Stimulated activated CD8-positive, alpha-beta memory T cell treated with anti-CD3 and anti-CD28 coated beads, Interleukin-4, amount 100 ng/mL, for 24 hours (primary cell): ENCODE results near the gene RNASE1.

Experiments
- DNase-seq: peaks from one replicate; pipeline ENCODE4 v3.0.0-alpha.2; 2020; ENCODE audit warnings: low read depth

Gene RNASE1

GRCh38 chr14:20807304-20808161 lies 4.9 kb upstream of the RNASE1 start:
- no peak for DNase-seq

- no peak for DNase-seq
These were observed 2.8 kb upstream of the RNASE1 start for GRCh38 chr14:20805485-20805884.

GRCh38 chr14:20803223-20803622 lies 579 bp upstream of the RNASE1 start:
- DNase-seq, result no peak

- DNase-seq, result no peak
These were observed 918 bp downstream of the RNASE1 start for GRCh38 chr14:20801726-20802125.

DNA sequence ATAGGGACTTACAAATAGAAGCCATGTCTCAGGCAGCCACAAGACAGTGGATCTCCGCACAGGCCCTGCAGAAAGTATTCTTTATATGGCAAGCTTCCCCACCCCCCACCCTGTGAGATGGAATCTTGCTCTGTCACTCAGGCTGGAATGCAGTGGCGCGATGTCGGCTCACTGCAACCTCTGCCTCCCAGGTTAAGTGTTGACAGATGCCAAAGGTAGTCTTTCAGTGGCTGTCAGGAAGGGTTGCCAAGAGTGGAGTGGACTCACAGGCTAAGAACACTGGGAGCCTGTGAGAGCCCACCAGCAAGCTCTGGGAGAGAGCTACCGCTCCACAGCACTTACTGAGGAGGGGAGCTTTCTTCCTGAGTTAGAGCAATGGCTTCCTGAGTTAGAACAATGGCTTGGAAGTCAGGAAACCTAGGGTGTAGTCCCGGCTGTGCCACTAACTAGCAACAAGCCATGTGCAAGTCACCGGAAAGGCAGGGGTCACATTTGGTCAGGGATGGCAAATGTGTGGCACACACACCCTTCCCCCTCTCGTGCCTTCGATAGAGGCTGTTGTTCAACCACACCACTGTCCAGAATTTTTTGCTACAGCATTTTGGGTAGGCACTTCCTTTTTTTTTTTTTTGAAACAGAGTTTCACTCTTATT lies 2.6 kb downstream of the RNASE1 start:
- no peak for DNase-seq

DNA sequence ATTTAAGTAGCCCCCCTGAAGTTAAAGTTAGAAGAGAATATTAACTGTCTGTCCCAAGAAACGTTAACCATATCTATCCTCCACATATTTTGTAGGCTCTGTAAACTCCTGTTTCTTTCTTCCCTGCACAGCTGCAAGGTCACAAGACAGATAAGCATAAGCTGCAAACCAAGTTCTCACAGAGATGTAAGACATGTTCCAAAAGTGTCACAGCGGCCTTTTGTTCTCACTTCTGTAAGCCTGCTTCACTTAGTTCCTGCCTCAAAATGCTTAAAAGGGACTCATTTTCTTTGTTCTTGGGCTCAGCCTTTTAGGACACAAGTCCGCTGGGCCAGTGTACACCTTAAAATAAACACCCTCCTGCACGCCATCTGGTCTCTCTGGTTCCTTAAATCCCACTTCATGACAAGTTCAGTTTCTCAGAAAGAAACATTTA lies 3.2 kb downstream of the RNASE1 start:
- DNase-seq, result no peak

DNA sequence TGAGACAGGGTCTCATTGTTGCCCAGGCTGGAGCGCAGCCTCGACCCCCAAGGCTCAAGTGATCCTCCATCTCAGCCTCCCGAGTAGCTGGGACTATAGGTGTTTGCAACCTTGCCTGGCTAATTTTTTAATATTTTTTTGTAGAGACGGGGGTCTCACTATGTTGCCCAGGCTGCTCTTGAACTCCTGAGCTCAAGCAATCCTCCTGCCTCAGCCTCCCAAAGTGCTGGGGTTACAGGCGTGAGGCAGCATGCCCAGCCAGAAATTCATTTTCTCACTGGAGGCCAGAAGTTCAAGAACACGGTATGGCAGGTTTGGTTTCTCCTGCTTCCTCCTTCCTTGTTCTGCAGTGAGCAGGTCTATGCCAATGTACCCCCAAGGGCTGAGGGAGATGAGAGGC lies 3.7 kb downstream of the RNASE1 start:
- no peak for DNase-seq

DNA sequence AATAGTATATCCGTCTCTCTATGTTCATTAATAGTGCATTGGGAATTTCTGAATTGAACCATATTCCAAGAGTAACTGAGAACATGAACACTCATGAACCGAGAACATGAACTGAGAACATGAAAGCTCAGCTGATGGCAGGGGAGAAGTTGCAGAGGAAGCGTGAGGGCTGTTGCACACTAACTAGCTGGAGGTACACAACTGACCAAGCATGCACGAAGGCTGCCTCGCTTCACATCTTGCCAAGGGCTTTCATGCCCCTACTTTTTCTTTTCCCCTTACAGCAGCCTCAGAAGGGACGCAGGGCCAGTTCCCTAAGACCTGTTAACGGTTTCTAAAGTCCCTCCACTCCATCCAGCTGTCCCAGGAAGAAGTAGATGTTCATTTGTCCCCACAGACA lies 4.3 kb downstream of the RNASE1 start:
- DNase-seq, result no peak

- no peak for DNase-seq
These were observed 5.5 kb downstream of the RNASE1 start for GRCh38 chr14:20797164-20797563.

- DNase-seq, result no peak
These were observed 7.8 kb downstream of the RNASE1 start for GRCh38 chr14:20794644-20795369.

GRCh38 chr14:20792556-20792955 lies 10.1 kb downstream of the RNASE1 start:
- no peak for DNase-seq

- DNase-seq, result no peak
These were observed 11.0 kb downstream of the RNASE1 start for GRCh38 chr14:20791597-20791996.

- no peak for DNase-seq
These were observed 11.5 kb downstream of the RNASE1 start for GRCh38 chr14:20791187-20791586.

DNA sequence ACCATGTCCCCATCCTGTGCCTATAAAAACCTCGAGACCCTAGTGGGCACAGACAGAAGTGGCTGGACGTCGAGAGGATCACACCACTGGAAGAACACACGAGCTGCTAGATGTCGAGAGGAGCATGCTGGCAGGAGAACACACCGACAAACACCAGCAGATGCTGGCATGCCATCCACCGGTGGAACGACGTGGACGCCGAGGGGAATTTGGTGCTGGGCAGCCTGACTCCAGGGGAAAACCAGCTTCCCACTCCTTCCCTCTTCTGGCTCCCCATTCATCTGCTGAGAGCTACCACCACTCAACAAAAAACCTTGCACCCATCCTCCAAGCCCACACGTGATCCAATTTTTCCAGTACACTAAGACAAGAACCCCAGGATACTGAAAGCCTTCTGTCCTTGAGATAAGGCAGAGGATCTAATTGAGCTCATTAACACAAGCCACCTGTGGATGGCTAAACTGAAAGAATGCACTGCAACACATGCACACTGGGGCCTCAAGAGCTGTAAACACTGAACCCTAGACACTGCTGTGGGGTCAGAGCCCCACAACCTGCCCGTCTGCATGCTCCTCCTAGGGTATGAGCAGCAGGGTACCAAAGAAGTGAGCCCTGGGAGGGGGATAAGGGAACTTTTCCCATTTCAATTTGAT lies 12.1 kb downstream of the RNASE1 start:
- no peak for DNase-seq

DNA sequence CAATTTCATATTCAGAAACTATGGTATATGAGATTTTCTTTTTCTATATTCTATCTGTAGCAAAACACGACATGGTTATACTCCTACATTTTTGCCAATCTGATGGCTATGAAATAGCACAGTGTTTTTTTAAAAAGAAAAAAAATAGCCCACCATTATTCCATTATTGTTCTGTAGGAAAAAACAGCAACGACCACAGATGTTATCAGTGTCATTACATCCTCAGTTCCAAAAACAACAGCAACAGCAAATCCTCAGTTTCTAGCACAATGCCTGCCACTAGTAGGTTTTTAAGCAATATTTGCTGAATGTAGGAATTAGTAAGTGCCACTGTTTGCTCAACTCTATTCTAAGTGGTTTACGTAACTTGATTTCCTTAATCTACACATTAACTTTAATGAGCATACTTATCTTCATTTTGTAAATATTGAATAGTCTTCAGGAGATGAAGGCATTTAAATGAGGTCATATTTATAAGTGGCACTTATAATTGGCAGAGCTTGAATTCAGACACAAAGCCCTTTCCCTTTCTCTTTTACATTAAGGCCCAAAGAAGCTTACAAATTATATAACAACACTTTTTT lies 13.3 kb downstream of the RNASE1 start:
- no peak for DNase-seq

- no peak for DNase-seq
These were observed 15.6 kb downstream of the RNASE1 start for GRCh38 chr14:20787025-20787424.

DNA sequence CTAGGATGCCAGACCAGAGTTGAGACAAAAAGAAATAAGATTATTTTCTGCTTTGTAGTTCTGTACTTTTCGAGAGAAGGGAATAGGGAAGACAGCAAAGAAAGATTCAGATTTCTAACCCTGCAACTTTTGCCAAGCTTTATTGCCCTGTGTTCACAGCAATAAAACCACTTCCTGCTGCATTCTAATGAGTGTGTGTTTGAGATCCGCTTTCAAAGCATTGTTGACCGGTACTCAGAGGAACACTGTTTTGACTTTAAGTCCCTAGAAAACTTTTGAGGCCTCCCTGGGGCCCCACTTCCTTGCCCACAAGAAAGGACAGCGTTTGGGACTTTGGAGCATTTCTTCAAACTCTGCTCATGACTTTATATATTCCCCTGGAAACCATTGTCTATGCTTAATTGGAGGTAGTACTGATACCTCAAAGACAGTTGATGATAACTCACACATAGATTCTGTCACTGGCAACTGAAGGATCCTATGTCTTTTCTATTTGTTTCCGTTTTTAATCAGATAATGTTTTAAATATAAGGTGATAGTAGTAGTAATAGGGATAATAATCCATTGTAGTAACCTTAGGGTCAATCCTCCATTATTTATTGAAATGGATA lies 20.3 kb downstream of the RNASE1 start:
- no peak for DNase-seq

DNA sequence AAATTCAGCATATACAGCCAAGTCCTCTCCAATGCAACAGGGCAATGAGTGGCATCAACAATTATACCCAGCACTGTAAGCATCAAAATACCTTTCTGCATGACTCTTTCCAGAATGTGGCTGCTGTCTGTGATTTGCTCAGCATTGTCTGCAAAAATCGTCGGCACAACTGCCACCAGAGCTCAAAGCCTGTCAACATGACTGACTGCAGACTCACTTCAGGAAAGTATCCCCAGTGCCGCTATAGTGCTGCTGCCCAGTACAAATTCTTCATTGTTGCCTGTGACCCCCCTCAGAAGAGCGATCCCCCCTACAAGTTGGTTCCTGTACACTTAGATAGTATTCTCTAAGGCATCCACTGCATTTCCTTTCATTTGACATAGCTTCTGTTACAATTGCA lies 20.8 kb downstream of the RNASE1 start:
- DNase-seq, result no peak

- DNase-seq, result no peak
These were observed 26.7 kb downstream of the RNASE1 start for GRCh38 chr14:20775901-20776300.

DNA sequence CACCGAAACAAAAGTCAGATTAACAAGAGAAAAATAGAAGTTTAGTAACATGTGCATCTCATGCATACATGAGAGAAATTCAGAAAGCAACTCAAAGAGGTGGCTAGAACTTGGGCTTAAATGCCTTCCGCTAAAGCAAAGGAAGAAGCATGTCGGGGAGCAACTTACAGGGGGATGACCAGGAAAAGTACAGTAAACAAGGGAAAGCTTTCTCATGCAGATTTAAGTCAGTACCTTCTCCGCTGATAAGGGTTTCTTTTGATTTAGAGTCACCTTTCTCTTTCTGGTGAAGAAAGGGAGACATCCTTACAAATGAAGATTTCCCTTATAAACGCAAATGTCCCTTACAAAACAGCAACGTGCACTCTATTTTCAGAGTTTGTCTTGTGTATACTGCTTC lies 27.6 kb downstream of the RNASE1 start:
- no peak for DNase-seq

DNA sequence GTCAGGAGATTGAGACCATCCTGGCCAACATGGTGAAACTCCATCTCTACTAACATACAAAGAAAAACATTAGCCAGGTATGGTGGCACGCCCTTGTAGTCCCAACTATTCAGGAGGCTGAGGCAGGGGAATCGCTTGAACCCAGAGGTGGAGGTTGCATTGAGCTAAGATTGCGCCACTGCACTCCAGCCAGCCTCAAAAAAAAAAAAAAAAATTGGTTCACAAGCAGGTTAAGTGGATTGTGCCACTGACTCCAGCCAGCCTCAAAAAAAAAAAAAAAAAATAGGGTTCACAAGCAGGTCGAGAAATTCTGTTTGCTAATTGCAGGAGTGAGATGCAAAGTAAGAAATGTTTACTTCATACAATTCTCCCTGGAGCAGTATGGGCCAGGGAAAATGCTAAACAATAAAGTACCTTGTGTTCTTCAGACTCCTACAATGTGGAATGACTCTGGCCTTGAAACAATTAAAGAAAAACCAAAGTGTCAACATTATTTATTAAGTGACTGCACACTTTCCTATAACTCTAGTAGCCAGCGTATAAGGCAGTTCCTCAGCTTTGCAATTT lies 28.3 kb downstream of the RNASE1 start:
- no peak for DNase-seq
